NCI-H345 (cell line): Measurements from ENCODE around the gene ADCY3.

ENCODE experiments used
- DNase-seq: peaks from one replicate; lab custom pipeline; 2025; lab: John Stamatoyannopoulos, UW

The ADCY3 gene

DNA sequence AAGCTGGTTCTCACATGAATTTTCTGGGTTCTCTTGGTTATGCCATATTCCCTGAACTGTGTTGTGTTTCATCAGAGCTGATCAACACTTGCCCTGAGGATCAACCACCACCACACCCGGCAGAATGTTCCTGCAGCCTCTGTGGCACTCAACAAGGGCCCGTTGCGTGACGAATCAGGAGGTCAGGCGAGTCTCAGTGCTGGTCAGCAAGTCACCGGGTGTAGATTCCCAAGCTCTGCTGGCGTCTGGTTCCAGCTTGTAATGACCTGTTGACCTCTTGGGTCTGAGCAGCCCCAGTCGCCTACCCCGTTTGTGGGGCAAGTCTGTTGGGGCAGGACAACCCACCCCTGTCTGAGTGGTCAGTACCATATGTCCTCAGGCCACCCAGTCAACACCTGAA is 46.0 kb downstream of the ADCY3 start:
- no peak for DNase-seq

DNA sequence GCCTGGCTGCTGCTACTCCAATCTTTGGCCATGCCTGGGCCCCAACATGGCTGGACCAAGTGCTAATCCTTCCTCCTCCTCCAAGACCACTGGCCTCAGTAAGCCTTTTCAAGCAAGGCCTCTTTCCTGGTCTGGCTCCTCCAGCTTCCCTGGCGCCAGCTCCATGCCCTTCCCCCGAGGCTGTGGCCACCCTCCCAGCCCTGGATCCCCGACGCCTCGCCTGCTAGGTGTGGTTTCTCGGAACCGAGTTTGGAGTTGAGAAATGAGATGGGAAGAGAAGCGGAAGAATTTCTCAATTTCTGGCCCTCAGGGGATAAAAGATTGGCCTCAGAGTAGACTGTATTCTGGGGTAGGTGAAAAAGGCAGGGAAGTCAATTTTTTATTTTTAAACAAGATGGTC is 46.4 kb downstream of the ADCY3 start:
- DNase-seq: no peak

DNA sequence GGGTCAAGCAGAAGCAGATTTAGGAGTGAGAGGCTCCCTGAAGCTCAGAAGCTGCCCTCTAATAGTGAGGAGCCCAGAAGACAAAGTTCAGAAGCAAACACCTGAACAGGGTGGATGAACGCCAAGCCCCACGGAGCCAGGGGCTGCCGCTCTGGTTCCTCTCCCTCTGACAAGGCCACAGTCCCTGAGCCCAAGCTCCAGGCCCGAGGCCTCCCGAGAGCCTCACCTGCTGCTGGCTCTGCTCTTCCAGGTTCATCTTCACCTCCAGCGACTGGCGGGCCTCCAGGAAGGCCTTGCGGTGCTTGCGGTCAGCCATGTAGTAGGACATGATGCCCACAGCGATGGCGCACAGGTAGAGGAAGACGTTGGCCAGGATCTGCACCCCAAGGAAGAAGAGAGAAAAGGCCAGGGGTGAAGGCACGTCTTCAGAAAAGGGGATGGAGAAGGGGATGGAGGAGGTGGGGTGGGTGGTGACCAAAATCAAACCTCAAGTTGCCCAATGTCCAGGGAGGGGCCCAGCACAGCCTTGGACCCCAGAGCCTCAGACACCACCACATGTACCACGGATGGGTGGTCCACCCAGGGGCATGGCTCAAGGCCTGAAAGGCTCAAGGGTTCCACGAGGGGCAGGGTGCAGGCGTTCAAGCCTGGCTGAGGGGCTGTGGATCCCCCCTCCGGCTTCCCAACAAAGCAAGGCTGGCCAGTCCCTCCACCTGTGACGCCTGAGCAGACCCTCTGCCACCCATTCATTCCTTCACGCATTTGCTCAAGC is 47.5 kb downstream of the ADCY3 start:
- no peak for DNase-seq

DNA sequence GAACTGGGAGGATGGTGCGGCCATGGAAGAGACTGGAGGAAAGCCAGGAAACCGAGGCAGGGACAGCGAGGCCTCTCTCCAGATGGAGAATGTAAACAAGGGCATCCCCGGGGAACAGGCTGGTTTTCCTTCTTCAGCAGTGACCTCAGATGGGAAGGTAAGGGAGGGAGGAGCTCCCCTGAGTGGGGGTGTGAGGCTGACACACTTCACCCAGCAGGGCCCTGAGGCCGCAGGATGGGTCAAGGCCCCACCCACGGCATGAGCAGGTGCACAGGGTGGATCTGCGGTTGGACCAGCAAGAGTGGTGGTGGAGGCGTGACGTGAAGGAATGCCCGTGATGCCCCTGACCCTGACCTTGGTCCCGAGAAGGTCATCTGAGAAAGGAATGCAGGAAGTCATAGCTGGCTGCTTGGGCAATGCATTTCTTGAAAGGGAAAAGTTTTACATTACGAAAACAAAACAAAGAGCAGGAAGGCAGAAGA is 48.1 kb downstream of the ADCY3 start:
- no peak for DNase-seq

DNA sequence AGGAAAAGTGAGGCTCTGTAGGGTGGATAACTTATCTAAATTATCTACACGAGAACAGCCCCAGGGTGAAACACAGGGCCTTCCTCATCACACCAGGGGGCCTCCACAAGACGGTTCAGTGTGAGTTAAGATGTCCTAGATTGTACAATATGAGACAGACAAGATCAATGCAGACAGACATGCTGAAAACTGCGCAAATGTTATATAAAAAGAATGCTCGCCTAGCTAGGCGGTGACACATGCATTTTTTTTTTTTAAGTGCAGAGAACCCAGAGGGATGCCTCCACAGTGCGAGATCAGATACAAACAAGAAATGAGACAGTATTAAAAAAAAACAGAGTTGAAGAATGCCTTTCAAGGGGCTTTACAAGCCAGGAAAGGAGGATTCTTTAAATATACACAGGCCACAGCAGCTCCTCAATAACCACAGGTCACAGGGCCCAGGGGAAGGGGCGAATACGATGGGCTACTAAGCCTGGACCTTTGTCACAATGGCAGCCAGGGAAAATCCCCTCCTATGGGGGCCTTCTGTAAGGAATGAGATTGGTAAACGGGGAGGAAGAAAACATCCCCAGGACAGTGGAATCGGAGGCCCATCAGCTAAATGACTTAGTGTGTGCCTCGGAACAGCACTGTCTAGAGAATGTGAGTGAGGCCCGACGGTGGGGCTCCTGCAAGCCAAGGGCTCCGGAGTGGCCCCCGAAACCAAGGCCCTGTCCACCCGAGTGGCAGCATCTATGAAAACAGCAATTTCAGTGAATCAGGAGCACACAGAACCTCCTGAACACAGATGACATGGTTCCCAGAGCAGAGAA is 48.9 kb downstream of the ADCY3 start:
- no peak for DNase-seq

DNA sequence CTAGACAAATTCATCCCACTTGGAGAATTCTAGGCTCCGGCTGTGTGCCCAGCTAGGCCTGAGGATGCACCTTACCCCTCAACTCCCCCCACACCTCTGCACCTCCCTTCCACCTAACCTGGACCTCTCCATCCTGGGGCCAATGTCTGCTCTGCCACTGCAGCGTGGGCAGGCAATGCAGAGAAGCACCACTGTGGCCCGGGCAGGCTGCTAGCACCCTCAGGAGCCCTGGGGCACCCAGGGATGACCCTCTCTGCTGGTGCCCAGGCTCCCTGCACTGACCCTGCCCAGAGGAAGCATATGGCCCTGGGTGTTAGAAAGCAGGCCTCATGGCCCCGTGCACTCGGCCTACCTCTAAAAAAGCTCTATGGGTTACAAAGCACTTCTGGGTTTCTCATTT is 49.6 kb downstream of the ADCY3 start:
- no peak for DNase-seq

DNA sequence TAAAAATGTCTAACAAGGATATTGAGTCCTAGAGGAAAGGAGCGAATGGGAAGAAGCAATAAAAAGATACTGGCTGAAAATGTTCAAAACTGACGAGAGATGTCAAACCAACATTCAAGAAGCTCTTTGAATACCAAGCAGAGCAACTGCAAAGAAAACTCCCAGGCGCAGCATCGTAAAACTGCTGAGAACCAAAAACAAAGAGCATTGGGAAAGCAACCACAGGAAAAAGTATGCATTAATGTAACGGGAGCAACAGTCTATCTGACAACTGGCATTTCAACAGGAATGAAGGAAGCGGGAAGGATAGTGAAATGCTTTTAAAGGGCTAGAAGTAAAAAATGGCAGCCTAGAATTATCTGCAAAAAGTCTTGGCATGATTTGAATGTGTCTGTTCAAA is 53.1 kb downstream of the ADCY3 start:
- DNase-seq: no peak

DNA sequence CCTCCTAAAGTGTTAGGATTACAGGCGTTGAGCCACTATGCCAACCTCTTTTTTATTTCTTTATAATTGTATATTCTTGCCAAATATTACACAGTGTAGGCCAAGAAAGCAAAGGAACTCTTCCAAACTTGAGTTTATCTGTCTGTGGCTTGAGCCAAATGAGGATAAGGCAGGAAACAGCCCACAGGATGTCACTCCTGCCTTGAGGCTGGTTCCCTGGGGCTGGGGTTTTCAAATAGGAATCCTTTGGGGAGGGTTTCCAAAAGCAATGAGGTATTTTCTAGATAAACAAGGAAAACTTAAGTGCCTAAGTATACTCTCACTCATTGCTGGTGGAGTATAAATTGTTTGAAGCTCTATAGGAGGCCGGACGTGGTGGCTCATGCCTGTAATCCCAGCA is 56.4 kb downstream of the ADCY3 start:
- no peak for DNase-seq

DNA sequence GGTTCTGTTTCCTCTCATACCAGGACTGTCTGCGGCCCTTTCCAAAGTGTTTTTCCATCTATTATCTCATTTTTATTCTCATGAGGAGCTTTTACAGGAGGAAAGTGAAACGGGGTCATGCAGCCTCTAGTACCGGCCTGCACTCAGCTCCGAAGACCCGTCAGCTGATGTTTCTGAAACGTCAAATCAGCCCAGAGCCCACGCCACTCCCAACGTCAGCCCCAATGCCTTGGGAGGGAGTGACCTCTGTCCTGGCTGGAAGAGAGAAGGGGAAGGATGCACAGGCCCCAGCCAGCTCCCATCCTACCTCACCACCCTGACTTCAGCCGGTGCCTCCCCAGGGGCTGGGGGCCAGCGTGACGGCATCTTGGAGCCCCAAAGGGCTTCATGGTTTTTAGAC is 58.5 kb downstream of the ADCY3 start:
- DNase-seq: no peak

DNA sequence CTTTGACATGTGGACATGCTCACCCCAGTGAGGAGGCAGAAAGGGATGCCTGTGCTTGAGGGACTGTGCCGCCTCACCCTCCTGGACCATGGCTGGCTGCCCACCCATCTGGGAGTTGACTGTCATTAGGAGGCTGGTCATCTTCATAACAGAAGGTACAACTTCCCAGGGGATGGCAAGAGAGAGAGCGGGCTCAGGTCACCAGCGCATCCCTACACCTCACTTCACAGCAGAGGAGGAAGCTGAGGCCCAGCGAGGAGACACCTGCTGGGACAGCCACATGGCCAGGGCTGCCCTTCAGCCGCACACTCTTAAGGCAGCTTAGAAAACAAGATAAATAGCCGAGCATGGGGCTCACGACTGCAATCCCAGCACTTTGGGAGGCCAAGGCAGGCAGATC is 59.4 kb downstream of the ADCY3 start:
- no peak for DNase-seq

DNA sequence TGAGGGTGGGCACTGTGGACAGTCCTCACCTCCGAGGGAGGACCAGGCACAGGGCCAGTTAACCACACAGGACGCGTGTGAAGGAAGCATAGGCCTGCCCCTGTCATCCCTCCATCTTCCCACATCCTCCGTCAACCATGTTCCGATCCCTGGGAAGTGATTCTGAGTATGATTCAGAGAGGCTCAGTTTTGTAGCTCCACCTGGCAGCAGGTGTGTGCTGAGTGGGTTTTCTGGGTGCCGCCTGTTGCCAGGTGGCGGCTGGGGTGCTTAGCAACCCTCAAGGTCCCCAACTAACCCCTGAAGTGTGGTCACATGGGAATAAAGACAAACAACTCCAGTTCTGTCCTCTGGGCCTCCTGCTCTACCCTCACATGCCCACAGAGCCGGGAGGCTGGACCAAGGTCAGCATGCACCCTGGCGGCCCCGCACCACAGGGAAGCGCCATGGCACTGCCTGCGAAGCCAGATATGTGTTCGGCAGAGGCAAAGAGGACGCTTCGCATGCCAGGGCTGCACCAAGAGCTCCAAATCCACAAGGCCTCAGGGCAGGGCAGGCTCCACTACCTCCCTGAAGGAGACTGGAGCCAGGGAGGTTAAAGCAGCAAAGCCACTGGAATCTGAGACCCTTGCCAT is 60.0 kb downstream of the ADCY3 start:
- DNase-seq: no peak

DNA sequence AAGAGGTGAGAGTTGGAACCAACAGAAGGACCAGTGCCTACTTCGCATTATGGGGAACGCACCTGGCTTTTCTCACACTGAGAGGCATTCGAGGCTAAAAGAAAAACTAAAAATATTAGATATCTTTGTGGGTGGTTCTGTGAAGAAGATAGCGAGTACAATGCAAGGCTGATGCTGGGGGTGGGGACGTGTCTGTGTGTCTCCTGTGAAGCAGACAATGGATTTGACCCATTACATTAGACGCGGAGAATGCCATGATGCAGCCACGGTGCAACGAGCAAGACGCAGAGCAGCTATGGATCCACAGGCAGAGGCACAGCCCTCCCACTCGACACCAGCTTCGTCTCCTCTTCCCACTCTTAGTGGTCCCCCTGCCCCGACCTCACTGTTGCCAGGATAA is 61.0 kb downstream of the ADCY3 start:
- no peak for DNase-seq

DNA sequence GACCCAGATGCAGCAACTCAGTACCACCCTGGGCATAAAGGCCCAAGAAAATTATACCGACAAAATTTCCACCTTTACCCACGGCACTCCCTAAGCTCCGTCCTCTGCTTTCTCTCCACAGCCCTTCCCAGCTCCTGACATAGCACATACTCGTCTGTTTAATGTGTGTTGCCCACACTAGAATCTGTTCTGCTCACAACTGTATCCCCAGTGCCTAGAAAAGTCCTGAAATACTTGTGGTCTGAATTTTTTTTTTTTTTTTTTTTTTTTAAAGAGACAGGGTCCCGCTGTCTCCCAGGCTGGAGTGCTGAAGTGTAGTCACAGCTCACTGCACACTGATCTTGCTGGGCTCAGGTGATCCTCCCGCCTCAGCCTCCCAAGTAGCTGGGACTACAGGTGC is 62.3 kb downstream of the ADCY3 start:
- no peak for DNase-seq

DNA sequence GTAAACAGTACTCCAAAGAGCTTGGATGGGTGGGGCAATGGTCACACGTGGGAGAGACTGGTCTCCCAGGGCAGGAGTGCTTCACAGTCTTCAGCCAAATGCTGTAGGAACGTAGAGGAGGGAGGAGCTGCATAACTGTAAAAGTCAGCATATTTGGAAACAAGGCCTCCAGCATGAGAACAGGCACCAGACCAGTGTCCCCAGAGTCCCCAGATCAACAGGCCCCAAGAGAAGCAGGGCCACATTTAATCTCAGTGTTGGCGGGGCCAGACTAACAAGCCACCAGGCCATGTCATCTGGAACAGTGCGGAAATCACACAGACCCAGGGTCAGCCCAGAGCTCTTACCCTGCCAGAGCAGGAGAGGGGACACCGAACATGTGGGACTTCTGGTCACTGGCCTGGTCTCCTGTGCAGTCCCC is 63.2 kb downstream of the ADCY3 start:
- DNase-seq: no peak

DNA sequence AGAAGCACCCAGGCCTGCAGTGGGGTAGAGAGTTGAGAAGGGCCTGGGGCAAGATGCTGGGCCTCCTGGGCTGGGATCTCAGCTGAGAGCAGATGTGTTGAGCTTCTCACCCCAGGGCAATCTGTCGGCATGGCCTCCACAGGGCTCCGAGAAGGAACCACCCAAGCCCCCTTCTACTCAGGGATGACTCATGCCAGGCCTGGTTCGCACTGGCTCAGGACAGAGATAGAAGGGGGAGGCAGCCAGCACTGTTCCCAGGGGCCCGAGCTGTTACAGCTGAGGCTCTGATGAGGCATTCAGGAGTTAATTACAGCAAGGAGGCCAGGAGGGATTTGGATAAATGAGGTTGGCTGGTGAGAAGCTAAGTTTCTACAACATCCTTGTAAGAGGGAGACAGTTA is 64.3 kb downstream of the ADCY3 start:
- no peak for DNase-seq

DNA sequence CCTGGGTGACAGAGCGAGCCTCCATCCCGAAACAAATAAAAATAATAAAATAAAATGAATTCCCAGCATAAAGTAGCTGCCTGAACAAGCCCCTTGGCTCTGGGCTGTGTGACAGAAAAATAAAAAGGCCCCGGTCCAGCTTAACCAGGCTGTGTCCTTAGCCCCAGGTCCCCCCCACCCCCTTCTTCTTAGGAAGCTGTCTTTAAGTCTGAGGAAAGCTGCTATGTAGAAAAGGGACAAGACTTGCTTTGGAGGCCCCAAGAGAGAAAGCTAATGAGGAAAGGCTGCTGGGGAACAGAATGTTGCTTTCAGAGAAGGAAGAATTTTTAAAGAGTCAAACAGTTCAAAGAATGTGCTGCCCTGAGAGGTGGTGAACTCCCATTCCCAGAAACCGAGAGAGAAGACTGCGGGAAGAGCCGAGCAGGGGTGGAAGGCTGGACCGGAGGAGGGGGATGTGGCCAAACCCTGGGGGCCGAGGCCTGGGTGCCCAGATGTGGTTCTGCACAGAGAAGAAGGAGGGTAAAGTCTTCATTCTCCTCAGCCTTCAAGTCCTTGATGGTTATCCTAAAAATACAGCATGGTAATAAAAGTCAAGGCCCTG is 64.9 kb downstream of the ADCY3 start:
- DNase-seq: no peak

DNA sequence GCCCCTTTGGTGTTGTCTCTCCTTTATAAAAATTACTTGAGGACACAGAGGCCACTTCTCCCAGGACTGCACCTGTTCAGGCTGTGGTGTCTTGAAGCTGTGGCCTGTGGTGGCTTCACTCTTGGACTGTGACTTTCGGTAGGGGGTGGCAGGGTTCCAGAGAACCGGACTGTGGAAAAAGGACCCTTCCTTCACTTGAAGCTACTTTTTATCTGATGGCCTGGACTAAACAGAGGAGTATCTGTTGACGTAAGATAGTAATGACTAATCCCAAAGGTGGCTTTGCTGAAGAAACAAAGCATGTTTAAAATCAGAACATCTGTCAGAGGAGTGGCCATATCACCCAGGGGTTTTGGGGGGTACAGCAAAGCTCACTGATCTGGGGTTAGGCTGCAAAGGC is 66.0 kb downstream of the ADCY3 start:
- no peak for DNase-seq

DNA sequence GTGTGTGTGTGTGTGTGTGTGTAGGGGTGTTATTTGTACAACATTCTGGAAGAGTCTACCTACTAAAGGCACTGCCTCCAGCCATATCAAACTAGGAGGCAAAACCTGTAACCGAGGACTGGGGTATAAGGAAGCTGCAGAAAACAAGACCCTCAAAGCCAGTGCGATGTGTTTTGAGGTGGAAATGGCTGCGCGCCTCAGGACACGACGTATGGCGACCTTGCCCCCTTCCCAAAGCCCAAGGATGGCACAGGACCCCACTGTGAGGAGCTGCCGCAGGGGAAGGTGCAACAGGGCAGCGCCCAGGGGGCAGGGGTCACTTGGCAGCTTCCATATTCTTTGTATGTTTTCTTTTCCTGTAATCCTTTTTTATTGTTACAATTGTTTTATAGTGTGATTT is 67.0 kb downstream of the ADCY3 start:
- DNase-seq: no peak

DNA sequence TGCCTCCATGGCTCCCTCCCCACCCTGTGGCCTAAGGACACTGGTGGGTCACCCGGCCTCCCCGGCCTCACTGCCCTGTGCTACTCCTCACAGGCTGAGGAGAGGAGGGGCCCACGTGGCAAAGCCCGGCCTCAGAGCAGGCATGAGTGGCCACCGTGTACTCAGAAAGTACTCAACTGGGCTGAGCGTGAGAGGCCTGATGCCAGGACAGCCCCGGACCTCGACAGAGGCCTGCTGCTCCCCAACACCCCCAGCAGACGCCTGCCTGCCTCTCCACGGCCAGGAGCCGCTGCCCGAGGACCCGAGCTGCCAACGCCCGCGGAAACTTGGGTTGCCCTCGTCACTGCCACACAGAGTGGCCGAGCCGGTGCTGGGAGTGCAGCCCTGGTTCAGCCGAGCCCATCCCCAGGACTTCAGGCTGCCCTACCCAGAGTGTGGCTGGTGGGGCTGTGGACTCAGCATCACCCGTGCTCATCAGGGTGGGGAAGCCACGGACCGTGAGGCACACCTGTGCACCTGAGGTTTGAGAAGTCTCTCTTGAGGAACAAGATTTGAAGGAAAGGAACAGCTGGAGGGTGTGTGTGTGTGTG is 67.5 kb downstream of the ADCY3 start:
- DNase-seq: no peak

DNA sequence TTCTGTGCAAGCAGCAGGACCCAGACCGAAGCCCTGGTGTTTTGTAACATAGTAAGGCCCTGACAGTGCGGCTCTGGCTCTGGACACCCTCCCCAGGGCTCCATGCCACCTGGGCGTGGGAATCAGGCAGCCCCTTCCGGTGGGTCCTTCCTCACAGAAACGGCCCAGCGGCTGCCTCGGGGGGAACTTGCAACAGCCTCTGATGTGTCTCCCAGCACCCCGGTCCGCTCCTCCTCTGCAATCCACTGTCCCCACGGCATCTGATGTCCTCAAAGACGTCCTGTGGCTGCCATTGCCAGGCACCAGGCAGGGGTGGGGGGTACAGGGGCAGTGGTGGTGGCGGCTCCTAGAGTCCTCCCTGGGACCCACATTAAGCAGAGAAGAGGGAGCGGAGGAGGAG is 68.0 kb downstream of the ADCY3 start:
- no peak for DNase-seq

DNA sequence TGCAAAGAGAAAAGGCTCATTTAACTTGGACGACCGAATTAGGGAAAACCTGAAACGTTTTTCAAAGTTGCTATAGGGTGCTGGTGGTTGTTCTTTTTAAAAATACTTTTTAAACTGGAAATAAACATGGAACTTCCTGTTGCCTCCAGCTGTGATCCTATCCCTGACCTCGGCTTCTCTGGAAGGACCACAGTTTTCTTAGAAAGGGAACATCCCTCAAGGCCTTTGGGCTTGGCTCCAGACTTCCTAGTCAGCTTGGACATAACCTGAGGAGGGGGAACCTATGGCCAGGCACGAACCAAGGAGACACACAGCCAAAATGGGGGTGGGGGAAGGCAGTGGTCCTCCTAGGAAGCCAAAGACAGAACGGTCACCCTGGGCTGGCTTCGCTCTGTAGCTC is 69.1 kb downstream of the ADCY3 start:
- no peak for DNase-seq

DNA sequence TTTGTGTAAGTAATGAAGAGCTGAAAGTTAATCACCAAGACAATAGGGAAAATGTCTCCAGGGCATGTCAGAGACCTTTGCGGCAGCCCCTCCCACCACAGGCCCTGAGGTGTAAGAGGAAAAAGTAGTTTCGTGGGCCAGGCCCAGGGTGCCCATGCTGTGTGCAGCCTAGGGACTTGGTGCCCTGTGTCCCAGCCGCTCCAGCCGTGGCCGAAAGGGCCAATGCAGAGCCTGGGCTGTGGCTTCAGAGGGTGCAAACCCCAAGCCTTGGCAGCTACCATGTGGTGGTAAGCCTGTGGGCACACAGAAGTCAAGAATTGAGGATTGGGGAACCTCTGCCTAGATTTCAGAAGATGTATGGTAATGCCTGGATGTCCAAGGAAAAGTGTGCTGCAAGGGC is 74.3 kb downstream of the ADCY3 start:
- DNase-seq: no peak
